Right atrium auricular region (tissue), 2 donors: Measurements from ENCODE around the gene CCDC126. TPM values are rescaled to one million over a fixed set of nuclear protein-coding genes. Genes with fewer than 3 reads are reported as not detected.

ENCODE experiments used
- DNase-seq: peaks from one replicate; pipeline ENCODE4 v3.0.0-alpha.2; 2019; ENCODE audit warnings: low spot score
- H3K27ac ChIP-seq, 2 donors: fragments of 200-600 bp; sonication (generic); 1 replicate in 1 of 2; 2 replicates in 1 of 2; pipeline ENCODE4 v1.5.1; 2016 to 2019
- H3K27me3 ChIP-seq, 2 donors: fragments of 200-600 bp; sonication (generic); one replicate each; pipeline versions ENCODE4 v1.5.1 to v1.6.0; 2017 to 2019
- H3K36me3 ChIP-seq: fragments of 200-600 bp; sonication (generic); one replicate; pipeline ENCODE4 v1.5.1; 2016
- H3K4me1 ChIP-seq, 2 donors: fragments of 200-600 bp; sonication (generic); one replicate each; pipeline versions ENCODE4 v1.5.1 to v1.6.0; 2017 to 2019
- H3K4me3 ChIP-seq, 2 donors: fragments of 200-600 bp; sonication (generic); 1 replicate in 1 of 2; 2 replicates in 1 of 2; pipeline ENCODE4 v1.5.1; 2017 to 2019; ENCODE audit warnings: mild to moderate bottlenecking in 1 of 2, moderate library complexity in 1 of 2
- H3K9me3 ChIP-seq, 2 donors: fragments of 200-600 bp; sonication (generic); one replicate each; pipeline ENCODE4 v1.5.1; 2019
- CTCF ChIP-seq, 2 donors: fragments of 200-600 bp; sonication (generic); IDR thresholded peaks; one replicate each; pipeline ENCODE4 v1.5.1; 2019; ENCODE audit warnings: antibody characterized with exemption in 2 of 2
- total RNA-seq, 2 donors: library from RNA; depleted of rRNA; stranded (reverse); fragments of >200 nt; gene quantifications; one replicate each; pipeline ENCODE4 v1.1.0, GENCODE V29; 2016

The CCDC126 gene
- total RNA-seq, 2 donors from 2014 or later, result 9.4 to 10.6 TPM

- Histone ChIP-seq H3K27ac (no peak overlapping the region), H3K27me3 (no peaks in the 10 kb centered on the region), H3K9me3 (peaks cover 0 to 23% of the 10 kb centered on the region in 2 donors), H3K36me3 (peaks cover 6% of the 10 kb centered on the region), H3K4me3 (no peak overlapping the region), H3K4me1 (peaks cover 0 to 3% of the 10 kb centered on the region in 2 donors)
- no peak for DNase-seq
- no peak for TF ChIP-seq CTCF (IDR thresholded peaks at IDR 0.05)
Observed at GRCh38 chr7:23617482-23617881, 20.3 kb downstream of the CCDC126 start.

- no peaks in the 10 kb centered on the region for H3K27me3 ChIP-seq
- peaks cover 0 to 23% of the 10 kb centered on the region in 2 donors for H3K9me3 ChIP-seq
- DNase-seq, result no peak
- no peak overlapping the region for H3K27ac ChIP-seq
- no peak for TF ChIP-seq CTCF (IDR thresholded peaks at IDR 0.05)
- H3K4me1 ChIP-seq, result peaks cover 0 to 3% of the 10 kb centered on the region in 2 donors
- H3K4me3 ChIP-seq, result no peak overlapping the region
- H3K36me3 ChIP-seq, result peaks cover 6% of the 10 kb centered on the region
Observed at GRCh38 chr7:23618241-23618640, 21.1 kb downstream of the CCDC126 start.

GRCh38 chr7:23619141-23619540, 22.0 kb downstream of the CCDC126 start:
- H3K27me3 ChIP-seq, result no peaks in the 10 kb centered on the region
- peaks cover 6% of the 10 kb centered on the region for H3K36me3 ChIP-seq
- no peak overlapping the region for H3K27ac ChIP-seq
- no peak overlapping the region for H3K4me3 ChIP-seq
- peaks cover 0 to 23% of the 10 kb centered on the region in 2 donors for H3K9me3 ChIP-seq
- no peak for DNase-seq
- peaks cover 0 to 3% of the 10 kb centered on the region in 2 donors for H3K4me1 ChIP-seq
- no peak for TF ChIP-seq CTCF (IDR thresholded peaks at IDR 0.05)

DNA sequence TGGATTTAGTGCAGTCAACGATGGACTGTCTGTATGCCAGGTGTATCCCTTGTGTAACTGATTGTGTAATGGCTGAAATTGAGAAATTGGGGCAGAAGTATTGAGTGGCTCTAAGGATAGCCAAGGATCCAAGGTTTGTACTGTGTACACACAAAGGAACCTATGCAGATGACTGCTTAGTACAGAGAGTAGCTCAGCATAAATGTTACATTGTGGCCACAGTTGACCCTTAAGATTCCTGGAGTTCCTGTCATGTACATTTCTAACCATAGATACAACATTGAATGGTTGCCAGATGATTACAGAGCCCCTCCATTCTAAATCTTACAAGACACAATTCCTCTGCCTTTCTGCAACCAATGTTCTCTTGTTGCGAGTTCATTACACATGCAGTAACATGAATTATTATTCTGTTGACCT, 25.3 kb downstream of the CCDC126 start:
- H3K36me3 ChIP-seq, result peaks cover 6% of the 10 kb centered on the region
- H3K27ac ChIP-seq, result no peak overlapping the region
- TF ChIP-seq CTCF (IDR thresholded peaks at IDR 0.05), result no peak
- DNase-seq, result no peak
- H3K4me1 ChIP-seq, result no peaks in the 10 kb centered on the region
- H3K4me3 ChIP-seq, result no peak overlapping the region
- H3K9me3 ChIP-seq, result peaks cover 0 to 8% of the 10 kb centered on the region in 2 donors
- no peaks in the 10 kb centered on the region for H3K27me3 ChIP-seq

DNA sequence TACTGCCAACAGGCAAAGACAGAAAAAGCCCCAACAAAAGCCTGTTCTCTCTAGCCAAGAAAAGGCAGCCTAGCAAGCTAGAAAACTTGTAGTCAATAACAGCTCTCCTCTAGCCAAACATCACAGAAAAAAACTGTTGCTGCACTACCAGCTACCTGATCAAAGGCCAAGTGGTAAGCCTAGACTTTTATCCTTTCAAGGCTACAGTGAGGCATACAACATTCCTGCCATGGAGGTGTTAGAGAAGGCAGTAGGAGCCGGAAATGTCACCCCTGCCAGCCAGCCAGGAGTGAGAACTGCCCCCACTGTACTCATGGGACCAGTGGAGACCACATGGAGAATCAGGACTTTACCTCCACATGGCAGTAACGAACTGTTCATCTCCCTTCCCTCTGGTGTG, 31.2 kb downstream of the CCDC126 start:
- Histone ChIP-seq H3K4me3 (no peak overlapping the region), H3K27ac (no peak overlapping the region), H3K36me3 (no peaks in the 10 kb centered on the region), H3K27me3 (no peaks in the 10 kb centered on the region), H3K4me1 (no peaks in the 10 kb centered on the region), H3K9me3 (no peaks in the 10 kb centered on the region)
- TF ChIP-seq CTCF (IDR thresholded peaks at IDR 0.05), result no peak
- DNase-seq, result no peak

- no peak overlapping the region for H3K4me3 ChIP-seq
- TF ChIP-seq CTCF (IDR thresholded peaks at IDR 0.05), result no peak
- H3K4me1 ChIP-seq, result no peaks in the 10 kb centered on the region
- H3K9me3 ChIP-seq, result no peaks in the 10 kb centered on the region
- H3K27me3 ChIP-seq, result no peaks in the 10 kb centered on the region
- no peak for DNase-seq
- no peaks in the 10 kb centered on the region for H3K36me3 ChIP-seq
- H3K27ac ChIP-seq, result no peak overlapping the region
Observed at GRCh38 chr7:23633417-23633816, 36.2 kb downstream of the CCDC126 start.
